Upper lobe of left lung (tissue), 6 donors: ENCODE measurements around the gene FIZ1. TPM values are rescaled to one million over a fixed set of nuclear protein-coding genes. Genes with fewer than 3 reads are reported as not detected.
A peak's percentile ranks its signal among the peaks of the same experiment; 100 is the strongest.

Source experiments
- ATAC-seq, 2 donors: fragments of 200-7000 bp; cut with Tn5 transposase; one replicate each; pipeline ENCODE4 v1.9.1; 2022; ENCODE audit warnings: mild to moderate bottlenecking in 2 of 2, moderate library complexity in 2 of 2; ENCODE audit not compliant: low FRiP score in 2 of 2
- DNase-seq, 2 donors: peaks; one replicate each; pipeline ENCODE4 v3.0.0-alpha.2; 2019 to 2020
- H3K27ac ChIP-seq, 4 donors: fragments of 200-600 bp; sonication (generic); one replicate each; pipeline ENCODE4 v1.5.1; 2016 to 2019
- H3K27me3 ChIP-seq, 4 donors: fragments of 200-600 bp; sonication (generic); one replicate each; pipeline ENCODE4 v1.5.1; 2017 to 2019
- H3K36me3 ChIP-seq, 4 donors: fragments of 200-600 bp; sonication (generic); one replicate each; pipeline ENCODE4 v1.5.1; 2016 to 2019
- H3K4me1 ChIP-seq, 4 donors: fragments of 200-600 bp; sonication (generic); one replicate each; pipeline ENCODE4 v1.5.1; 2018 to 2019
- H3K4me3 ChIP-seq, 4 donors: fragments of 200-600 bp; sonication (generic); one replicate each; pipeline ENCODE4 v1.5.1; 2017 to 2019; ENCODE audit warnings: mild to moderate bottlenecking in 2 of 4, moderate library complexity in 1 of 4
- H3K9me3 ChIP-seq, 4 donors: fragments of 200-600 bp; sonication (generic); one replicate each; pipeline ENCODE4 v1.5.1; 2018 to 2019
- CTCF ChIP-seq, 6 experiments: fragments of 450-650 bp in 4 of 6; fragments of 200-600 bp in 2 of 6; sonication (generic) in 2 of 6; IDR thresholded peaks; one replicate each; pipeline ENCODE4 v1.5.1; 2016 to 2019; ENCODE audit warnings: antibody characterized with exemption in 6 of 6
- EP300 ChIP-seq, 4 donors: sonication (generic); formaldehyde crosslinking; IDR thresholded peaks; one replicate each; pipeline ENCODE4 v1.5.1; 2017; ENCODE audit warnings: antibody characterized with exemption in 4 of 4, control low read depth in 2 of 4
- POLR2A ChIP-seq, 4 donors: fragments of 450-650 bp; IDR thresholded peaks; one replicate each; pipeline ENCODE4 v1.5.1; 2016 to 2017; ENCODE audit warnings: antibody characterized with exemption in 4 of 4, mild to moderate bottlenecking in 2 of 4
- POLR2AphosphoS5 ChIP-seq, 2 donors: sonication (generic); formaldehyde crosslinking; IDR thresholded peaks; one replicate each; pipeline ENCODE4 v1.5.1; 2017; ENCODE audit warnings: antibody characterized with exemption in 2 of 2
- WGBS, 2 donors: methylation state at CpG; one replicate each; pipeline ENCODE4 v1.1.5; 2017 to 2018; 5-methylcytosine and 5-hydroxymethylcytosine counted together
- total RNA-seq, 6 donors: library from RNA; depleted of rRNA in 4 of 6; stranded (reverse); fragments of >200 nt in 4 of 6; gene quantifications; one replicate each; pipeline versions ENCODE4 v1.1.0 to v1.2.1, GENCODE V29; 2016 to 2021
- donor health status: DM: no; HTN: no; CAD: no; lungs with moderate emphysema.
- donor health status: DM: no; HTN: yes; CAD: no; lungs with severe emphysema.

Gene FIZ1
- total RNA-seq, 6 donors from 2014 or later, result 11.1 to 21.6 (median 16.3) TPM

- Histone ChIP-seq H3K27ac (no peak overlapping the region), H3K4me3 (no peak overlapping the region), H3K36me3 (peaks cover 14 to 52% (median 35%) of the 10 kb centered on the region in 4 donors), H3K9me3 (no peaks in the 10 kb centered on the region), H3K4me1 (peaks cover 11 to 20% (median 16%) of the 10 kb centered on the region in 4 donors), H3K27me3 (no peaks in the 10 kb centered on the region)
- 78 to 95% methylated on average over 3 of the region's 3 CpGs for WGBS, 2 donors
- DNase-seq, result no peak
- TF ChIP-seq POLR2A (IDR thresholded peaks at IDR 0.05) (no peak), EP300 (IDR thresholded peaks at IDR 0.05) (no peak), POLR2AphosphoS5 (IDR thresholded peaks at IDR 0.05) (no peak), CTCF (IDR thresholded peaks at IDR 0.05) (no peak)
- ATAC-seq, result no peak
Observed at GRCh38 chr19:55611983-55612645, 12.8 kb upstream of the FIZ1 start.

- no peak overlapping the region for H3K27ac ChIP-seq
- H3K36me3 ChIP-seq, result peaks cover 13 to 46% (median 29%) of the 10 kb centered on the region in 4 donors
- no peaks in the 10 kb centered on the region for H3K27me3 ChIP-seq
Observed at GRCh38 chr19:55611300-55611982, 12.1 kb upstream of the FIZ1 start.

GRCh38 chr19:55609326-55609725 is 10.0 kb upstream of the FIZ1 start:
- ATAC-seq, result no peak
- peaks cover 27 to 39% (median 33%) of the 10 kb centered on the region in 4 donors for H3K4me1 ChIP-seq
- WGBS, 2 donors, result 72 to 80% methylated on average over 5 of the region's 5 CpGs

More at GRCh38 chr19:55611300-55611982, 12.1 kb upstream of the FIZ1 start:
- WGBS, 2 donors, result 57 to 81% methylated on average over 13 to 15 of the region's 15 CpGs
- Histone ChIP-seq H3K9me3 (no peaks in the 10 kb centered on the region), H3K4me1 (peaks cover 17 to 26% (median 22%) of the 10 kb centered on the region in 4 donors), H3K4me3 (no peak overlapping the region)
- DNase-seq (no peak), ATAC-seq (peak in 1 of 2 donors; percentile 7)
- TF ChIP-seq EP300 (IDR thresholded peaks at IDR 0.05), result no peak
- no peak for TF ChIP-seq POLR2AphosphoS5 (IDR thresholded peaks at IDR 0.05)
- TF ChIP-seq CTCF (IDR thresholded peaks at IDR 0.05), result no peak
- no peak for TF ChIP-seq POLR2A (IDR thresholded peaks at IDR 0.05)

DNA sequence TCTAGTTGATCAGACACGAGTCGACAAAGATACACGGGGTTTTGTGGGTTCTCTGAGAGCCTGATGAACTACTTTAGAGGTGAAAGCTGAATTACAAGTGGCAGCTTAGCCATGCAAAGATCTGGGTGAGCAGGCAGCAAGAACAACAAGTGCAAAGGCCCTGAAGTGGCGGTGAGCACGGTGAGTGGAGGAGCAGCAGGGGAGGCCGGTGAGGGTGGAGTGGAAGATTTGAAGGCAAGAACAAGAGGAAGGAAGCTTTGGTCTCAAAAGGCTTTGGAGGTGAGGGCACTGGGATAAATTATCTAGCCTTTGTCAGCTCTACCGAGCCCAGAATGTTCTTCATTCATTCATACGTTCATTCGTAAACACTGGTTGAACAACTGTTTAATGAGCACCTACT is 7.5 kb upstream of the FIZ1 start:
- Histone ChIP-seq H3K4me1 (peaks cover 28 to 51% (median 35%) of the 10 kb centered on the region in 4 donors), H3K36me3 (peaks cover 0 to 28% (median 8%) of the 10 kb centered on the region in 4 donors), H3K27ac (peak overlapping the region; percentile 93 to 97 (median 96)), H3K4me3 (peak overlapping the region in 1 of 4 donors; percentile 85), H3K27me3 (no peaks in the 10 kb centered on the region), H3K9me3 (no peaks in the 10 kb centered on the region)
- WGBS, 2 donors, result 64 to 66% methylated on average over 9 of the region's 9 CpGs
- ATAC-seq (no peak), DNase-seq (no peak)
- no peak for TF ChIP-seq POLR2AphosphoS5 (IDR thresholded peaks at IDR 0.05)
- no peak for TF ChIP-seq POLR2A (IDR thresholded peaks at IDR 0.05)
- TF ChIP-seq EP300 (IDR thresholded peaks at IDR 0.05), result no peak
- no peak for TF ChIP-seq CTCF (IDR thresholded peaks at IDR 0.05)

More at GRCh38 chr19:55609326-55609725, 10.0 kb upstream of the FIZ1 start:
- no peak for DNase-seq
- no peak overlapping the region for H3K27ac ChIP-seq
- H3K9me3 ChIP-seq, result no peaks in the 10 kb centered on the region
- no peak for TF ChIP-seq CTCF (IDR thresholded peaks at IDR 0.05)
- no peak for TF ChIP-seq POLR2A (IDR thresholded peaks at IDR 0.05)
- TF ChIP-seq EP300 (IDR thresholded peaks at IDR 0.05), result no peak
- TF ChIP-seq POLR2AphosphoS5 (IDR thresholded peaks at IDR 0.05), result no peak
- H3K4me3 ChIP-seq, result no peak overlapping the region
- H3K36me3 ChIP-seq, result peaks cover 0 to 28% (median 10%) of the 10 kb centered on the region in 4 donors
- H3K27me3 ChIP-seq, result no peaks in the 10 kb centered on the region
